Endothelial cell of umbilical vein (primary cell): ENCODE measurements around the gene ZFYVE28. TPM values are rescaled to one million over a fixed set of nuclear protein-coding genes. Genes with fewer than 3 reads are reported as not detected.

ENCODE experiments used
- BruUV-seq: library from RNA; stranded (reverse); fragments of 400-500 nt; replicated peaks from 2 replicates; lab custom pipeline; 2021; lab: Mats Ljungman, UMichigan
- CTCF ChIA-PET: fragments of 300-600, 350-600 bp; sonication (Branson Sonifier 250); formaldehyde crosslinking; loops from one replicate; lab custom pipeline; 2021; ENCODE audit warnings: antibody characterized with exemption, inconsistent platforms; lab: Charles Lee
- POLR2A ChIA-PET: fragments of 300-600, 350-600 bp; sonication (Branson Sonifier 250); formaldehyde crosslinking; loops from one replicate; lab custom pipeline; 2021; ENCODE audit warnings: antibody characterized with exemption, inconsistent platforms; lab: Charles Lee
- DNase-seq: peaks from one replicate; pipeline ENCODE4 v3.0.0-alpha.2; 2011; ENCODE audit warnings: low read depth, low spot score
- FAIRE-seq: peaks from 2 replicates; lab custom pipeline; 2011; peaks lifted over from hg19 to GRCh38; lab: Jason Lieb, UNC
- H2AFZ ChIP-seq: 2 replicates; pipeline ENCODE4 v1.6.0; 2012; ENCODE audit warnings: low read depth, low read length, control low read depth, inconsistent platforms
- H3K27ac ChIP-seq: 2 replicates; pipeline ENCODE4 v1.5.1; 2011; ENCODE audit warnings: low read depth, mild to moderate bottlenecking, control low read depth, low read length, moderate library complexity; ENCODE audit not compliant: insufficient read depth
- H3K27me3 ChIP-seq, 2 experiments: 2 replicates each; pipeline versions ENCODE4 v1.6.0 to v1.6.1; 2011; ENCODE audit warnings: low read length in 2 of 2, mixed read lengths in 1 of 2; ENCODE audit not compliant: control insufficient read depth in 2 of 2, insufficient read depth in 2 of 2
- H3K36me3 ChIP-seq, 2 experiments: 2 replicates in 1 of 2; 3 replicates in 1 of 2; pipeline ENCODE4 v1.5.1; 2011; ENCODE audit warnings: low read length in 2 of 2, mild to moderate bottlenecking in 1 of 2, moderate library complexity in 1 of 2; ENCODE audit not compliant: control insufficient read depth in 2 of 2, insufficient read depth in 2 of 2; ENCODE audit errors: extremely low read depth in 1 of 2
- H3K4me1 ChIP-seq: 3 replicates; pipeline ENCODE4 v1.5.1; 2011; ENCODE audit warnings: mild to moderate bottlenecking, low read length; ENCODE audit not compliant: control insufficient read depth, insufficient read depth; ENCODE audit errors: extremely low read depth
- H3K4me2 ChIP-seq: 2 replicates; pipeline ENCODE4 v1.6.1; 2011; ENCODE audit warnings: low read length, control low read depth, mixed read lengths; ENCODE audit not compliant: insufficient read depth
- H3K4me3 ChIP-seq, 3 experiments: fragments of 200-600 bp in 1 of 3; sonication (generic), shearing (Covaris generic) in 1 of 3; replicated peaks in 1 of 3; 2 replicates each; pipeline ENCODE4 v1.5.1; 2011 to 2016; ENCODE audit warnings: control low read depth in 3 of 3, low read length in 3 of 3, mild to moderate bottlenecking in 2 of 3, inconsistent platforms in 1 of 3, low read depth in 1 of 3, moderate library complexity in 1 of 3; ENCODE audit not compliant: insufficient read depth in 1 of 3
- H3K79me2 ChIP-seq: 2 replicates; pipeline ENCODE4 v1.6.0; 2012; ENCODE audit warnings: low read length, inconsistent platforms; ENCODE audit not compliant: control insufficient read depth, insufficient read depth
- H3K9ac ChIP-seq: replicated peaks from 2 replicates; pipeline ENCODE3; 2011; ENCODE audit warnings: low read length, control low read depth; ENCODE audit not compliant: insufficient read depth; ENCODE audit errors: extremely low read depth
- H3K9me1 ChIP-seq: replicated peaks from 3 replicates; pipeline ENCODE4 v1.6.0; 2011; ENCODE audit warnings: mild to moderate bottlenecking, low read length; ENCODE audit not compliant: control insufficient read depth, insufficient read depth; ENCODE audit errors: extremely low read depth
- H3K9me3 ChIP-seq: replicated peaks from 2 replicates; pipeline ENCODE4 v1.5.1; 2012; ENCODE audit warnings: low read length, inconsistent platforms; ENCODE audit not compliant: control insufficient read depth, insufficient read depth
- H4K20me1 ChIP-seq: replicated peaks from 2 replicates; pipeline ENCODE3; 2011; ENCODE audit warnings: mild to moderate bottlenecking, low read length; ENCODE audit not compliant: control insufficient read depth, insufficient read depth; ENCODE audit errors: extremely low read depth
- CTCF ChIP-seq, 2 donors: IDR thresholded peaks; 1 replicate in 1 of 2; 2 replicates in 1 of 2; pipeline ENCODE4 v1.5.1; 2011; ENCODE audit warnings: low read length in 2 of 2, mild to moderate bottlenecking in 2 of 2, moderate library complexity in 2 of 2, control low read depth in 1 of 2, inconsistent platforms in 1 of 2, low read depth in 1 of 2; ENCODE audit not compliant: insufficient read depth in 1 of 2; ENCODE audit errors: extremely low read depth in 1 of 2
- EZH2 ChIP-seq: IDR thresholded peaks from 2 replicates; pipeline ENCODE4 v1.6.1; 2012; ENCODE audit warnings: borderline replicate concordance, low read depth, mild to moderate bottlenecking, moderate library complexity, low read length, inconsistent platforms; ENCODE audit not compliant: severe bottlenecking
- FOS ChIP-seq: IDR thresholded peaks from 2 replicates; pipeline ENCODE4 v1.6.1; 2011; ENCODE audit warnings: mild to moderate bottlenecking, low read length, moderate library complexity, borderline replicate concordance; ENCODE audit not compliant: insufficient read depth
- GATA2 ChIP-seq: IDR thresholded peaks from 2 replicates; pipeline ENCODE4 v1.7.0; 2011; ENCODE audit warnings: low read depth, mild to moderate bottlenecking, moderate library complexity, mixed read lengths, low read length; ENCODE audit not compliant: insufficient read length, insufficient read depth
- JUN ChIP-seq: IDR thresholded peaks from 2 replicates; pipeline ENCODE4 v1.6.1; 2011; ENCODE audit warnings: borderline replicate concordance, low read depth; ENCODE audit not compliant: insufficient read length, insufficient read depth
- MAX ChIP-seq: IDR thresholded peaks from 2 replicates; pipeline ENCODE4 v1.6.1; 2011; ENCODE audit not compliant: insufficient read depth, insufficient read length
- MYC ChIP-seq: IDR thresholded peaks from one replicate; pipeline ENCODE4 v1.6.1; 2011; ENCODE audit warnings: mild to moderate bottlenecking, low read depth, low read length
- POLR2A ChIP-seq: IDR thresholded peaks from 2 replicates; pipeline ENCODE4 v1.6.1; 2012; ENCODE audit warnings: low read depth, mild to moderate bottlenecking, control low read depth, low read length
- POLR2AphosphoS5 ChIP-seq: IDR thresholded peaks from 2 replicates; pipeline ENCODE4 v1.6.1; 2012; ENCODE audit warnings: low read depth, mild to moderate bottlenecking, control low read depth, low read length, moderate library complexity; ENCODE audit not compliant: insufficient read depth
- dilution Hi-C: fragments of 300-500 bp; cut with MboI; formaldehyde crosslinking; loops from one replicate; pipeline ENCODE4 v1.15.0; 2019; ENCODE audit warnings: low sequenced_read_pairs; ENCODE audit not compliant: extremely low pct_ligation_motif_present
- intact Hi-C: fragments of 100-400 bp; cut with micrococcal nuclease; formaldehyde crosslinking; loops from one replicate; pipeline ENCODE4 v1.10.0; 2022
- polyA plus RNA-seq, 4 experiments: library from polyadenylated mRNA; depleted of rRNA in 3 of 4; stranded (reverse) in 3 of 4; unstranded in 1 of 4; fragments of >200 nt; gene quantifications; 2 replicates each; pipeline versions ENCODE4 v1.2.1 to v1.2.3, GENCODE V29; 2011 to 2012; ENCODE audit warnings: missing spikeins in 1 of 4
- total RNA-seq: library from RNA; stranded (reverse); gene quantifications from 2 replicates; pipeline ENCODE4 v1.2.3, GENCODE V29; 2021

Gene ZFYVE28
- total and polyA plus RNA-seq, 2 donors (not counting 3 experiments of a cell fraction or from before 2014, with no cell fraction given), result 5.8 to 7.1 TPM

GRCh38 chr4:2289955-2290333 lies 128.5 kb downstream of the ZFYVE28 start:
- Histone ChIP-seq H2AFZ (no peak overlapping the region), H3K9me1 (no peaks in the 10 kb centered on the region), H3K36me3 (no peaks in the 10 kb centered on the region), H3K4me3 (no peak overlapping the region), H3K79me2 (no peaks in the 10 kb centered on the region), H3K4me2 (no peak overlapping the region), H3K9ac (no peak overlapping the region), H3K27ac (no peak overlapping the region), H3K9me3 (no peaks in the 10 kb centered on the region), H3K27me3 (no peaks in the 10 kb centered on the region), H4K20me1 (no peaks in the 10 kb centered on the region), H3K4me1 (peaks cover 10% of the 10 kb centered on the region)
- no TSS peak for BruUV-seq
- dilution Hi-C loops, result no loop called here
- intact Hi-C loops, result no loop called here
- CTCF ChIA-PET, result interaction anchor here (0.8 kb wide), 1 partner anchor 48 kb away, joined by 3 read pairs; no protein-coding TSS in a partner anchor
- no peak for DNase-seq
- FAIRE-seq, result no peak
- TF ChIP-seq CTCF (IDR thresholded peaks at IDR 0.05; ENCODE audit: extremely low read depth in 1 of 2, insufficient read depth in 1 of 2, low read depth in 1 of 2, low read length in 2 of 2) (no peak), MAX (no peak), FOS (no peak), EZH2 (no peak), MYC (no peak), GATA2 (no peak), JUN (no peak), POLR2A (no peak), POLR2AphosphoS5 (no peak)
- POLR2A ChIA-PET, result no interaction called here
